ENCODE data around the gene AGK.
"Not testable (repeated sequence)": the region's sequence is repeated elsewhere in the genome, so short reads cannot be mapped to it uniquely, and the experiment has no call there.

The AGK gene

DNA sequence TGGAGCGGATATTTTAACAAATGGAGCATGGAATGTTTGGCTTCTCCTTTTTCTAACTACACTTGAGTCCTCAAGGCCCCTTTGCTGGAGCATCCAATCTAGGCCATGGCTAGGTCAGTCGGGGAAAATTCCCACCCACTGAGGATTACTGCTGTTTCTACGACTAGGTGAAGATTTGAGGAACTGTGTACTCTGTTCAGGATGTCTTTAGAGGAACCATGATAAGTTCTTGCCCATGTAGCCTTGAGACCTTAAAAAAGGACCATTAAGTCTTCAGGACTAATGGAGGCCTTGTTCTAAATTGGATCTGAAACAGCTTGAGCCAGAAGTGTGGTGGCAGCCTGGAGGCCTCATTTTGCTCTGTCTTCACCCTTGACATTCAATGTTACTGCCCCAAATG lies 6.2 kb downstream of the AGK start:
- DNase-seq, result no peak

DNA sequence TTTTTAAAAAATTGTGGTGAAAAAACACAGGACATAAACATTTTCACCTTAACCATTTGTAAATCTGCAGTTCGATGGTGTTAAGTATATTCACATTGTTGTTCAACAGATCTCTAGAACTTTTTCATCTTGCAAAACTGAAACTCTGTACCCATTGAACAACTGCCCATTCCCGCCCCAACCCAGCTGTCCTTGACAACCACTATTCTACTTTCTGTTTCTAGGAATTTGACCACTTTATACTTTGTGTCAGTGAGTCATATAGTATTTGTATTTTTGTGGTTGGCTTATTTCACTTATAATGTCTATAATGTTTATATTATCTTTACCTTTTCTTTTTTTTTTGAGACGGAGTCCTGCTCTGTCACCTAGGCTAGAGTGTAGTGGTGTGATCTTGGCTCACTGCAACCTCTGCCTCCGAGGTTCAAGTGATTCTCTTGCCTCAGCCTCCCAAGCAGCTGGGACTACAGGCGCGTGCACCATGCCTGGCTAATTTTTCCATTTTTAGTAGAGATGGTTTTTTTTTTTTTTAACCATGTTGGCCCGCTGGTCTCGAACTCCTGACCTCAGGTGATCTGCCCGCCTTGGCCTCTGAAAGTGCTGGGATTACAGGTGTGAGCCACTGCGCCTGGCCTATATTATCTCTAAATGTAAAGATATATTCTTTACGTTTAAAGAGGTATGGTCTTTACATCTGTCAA lies 6.8 kb downstream of the AGK start:
- not testable (repeated sequence) for DNase-seq

DNA sequence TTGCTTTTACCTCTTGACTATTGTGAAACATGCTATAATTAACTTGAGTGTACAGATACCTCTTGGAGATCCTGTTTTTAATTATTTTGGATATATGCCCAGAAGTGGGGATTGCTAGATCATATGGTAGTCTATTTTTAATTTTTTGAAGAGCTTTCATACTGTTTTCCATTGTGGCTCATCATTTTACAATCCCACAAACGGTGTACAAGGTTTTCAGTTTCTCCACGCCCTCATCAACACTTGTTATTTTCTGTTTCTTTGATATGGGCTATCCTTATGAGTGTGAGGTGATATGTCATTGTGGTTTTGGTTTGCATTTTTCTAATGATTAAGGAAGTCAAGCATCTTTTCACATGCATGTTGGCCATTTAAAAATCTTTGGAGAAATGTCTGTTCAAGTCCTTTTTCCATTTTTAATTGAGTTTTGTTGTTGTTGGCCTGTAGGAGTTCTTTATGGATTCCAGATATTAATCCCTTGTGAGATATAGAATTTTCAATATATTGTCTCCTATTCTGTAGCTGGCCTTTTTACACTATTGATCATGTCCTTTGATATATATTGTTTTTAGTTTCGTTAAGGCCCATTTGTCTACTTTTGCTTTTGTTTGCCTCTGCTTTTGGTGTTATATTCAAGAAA lies 7.5 kb downstream of the AGK start:
- peak; percentile 99 for DNase-seq

DNA sequence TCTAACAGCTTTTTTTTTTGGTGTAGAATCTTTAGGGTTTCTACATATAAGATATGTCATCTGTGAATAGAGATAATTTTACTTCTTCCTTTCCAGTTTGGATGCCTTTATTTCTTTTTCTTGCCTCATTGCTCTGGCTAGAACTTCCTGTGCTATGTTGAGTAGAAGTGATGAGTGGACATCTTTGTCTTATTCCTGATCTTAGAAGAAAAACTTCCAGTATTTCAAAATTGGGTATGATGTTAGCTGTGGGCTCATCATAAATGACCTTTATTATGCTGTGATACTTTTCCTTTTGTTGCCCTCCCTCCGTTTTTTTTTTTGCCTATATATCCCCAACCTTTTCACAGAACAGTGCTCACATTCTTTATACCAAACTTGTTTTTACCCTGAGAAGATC lies 8.8 kb downstream of the AGK start:
- no peak for DNase-seq

DNA sequence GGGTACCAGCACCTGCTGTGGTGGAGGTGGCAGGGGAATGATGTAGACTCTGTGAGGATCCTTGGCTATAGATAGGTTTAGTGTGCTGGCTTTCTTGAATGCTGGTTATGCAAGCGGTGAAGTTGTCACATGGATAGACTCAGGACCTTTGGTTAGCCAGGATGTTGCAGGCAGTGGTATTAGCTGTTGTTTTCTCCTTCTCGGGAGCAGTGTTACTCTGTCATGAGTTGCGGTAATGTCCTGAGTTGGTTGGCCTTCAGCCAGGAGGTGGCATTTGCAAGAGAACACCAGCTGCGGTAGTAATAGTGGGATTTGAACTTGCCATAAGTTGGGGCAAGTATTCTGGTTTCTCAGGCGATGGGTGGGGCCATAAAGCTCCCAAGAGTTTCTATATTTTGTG lies 10.8 kb downstream of the AGK start:
- DNase-seq, result no peak

DNA sequence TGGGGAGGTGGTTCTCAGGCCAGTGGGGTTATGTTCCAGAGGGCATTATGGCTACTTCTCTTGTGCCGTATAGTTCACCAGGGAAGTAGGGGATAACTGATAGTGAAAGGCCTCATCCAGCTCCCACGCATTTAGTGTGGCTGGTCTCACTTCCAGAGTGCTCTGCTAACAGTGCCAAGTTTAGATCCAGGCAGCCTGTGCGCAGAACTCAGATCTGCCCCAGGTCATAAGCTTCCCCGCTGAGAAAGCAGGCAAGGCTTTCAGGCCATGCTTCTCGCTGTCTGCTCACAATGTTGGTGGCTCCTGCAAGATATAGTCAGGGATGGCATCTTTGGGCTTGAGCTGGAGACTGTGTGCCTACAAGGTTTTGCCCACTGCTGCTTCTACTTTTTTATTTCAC lies 11.3 kb downstream of the AGK start:
- DNase-seq, result no peak

DNA sequence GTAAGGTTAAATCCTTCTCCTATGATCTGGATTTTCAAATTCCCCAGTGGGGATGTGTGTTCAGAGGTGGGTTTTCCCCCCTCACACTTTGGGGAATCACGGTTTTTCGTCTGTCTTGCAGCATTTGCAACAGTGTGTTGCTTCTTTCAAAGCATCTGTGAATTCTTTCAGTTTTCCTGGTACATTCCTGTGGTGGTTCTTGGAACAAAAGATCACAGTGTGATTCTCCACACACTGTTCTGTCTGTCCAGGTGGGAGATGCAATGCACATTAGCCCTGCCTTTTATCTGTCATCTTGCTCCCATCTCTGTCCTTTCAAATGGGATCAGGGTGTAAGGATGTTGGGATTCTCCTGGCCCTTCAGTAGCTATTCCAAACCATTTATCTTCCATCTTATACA lies 11.8 kb downstream of the AGK start:
- DNase-seq, result no peak

DNA sequence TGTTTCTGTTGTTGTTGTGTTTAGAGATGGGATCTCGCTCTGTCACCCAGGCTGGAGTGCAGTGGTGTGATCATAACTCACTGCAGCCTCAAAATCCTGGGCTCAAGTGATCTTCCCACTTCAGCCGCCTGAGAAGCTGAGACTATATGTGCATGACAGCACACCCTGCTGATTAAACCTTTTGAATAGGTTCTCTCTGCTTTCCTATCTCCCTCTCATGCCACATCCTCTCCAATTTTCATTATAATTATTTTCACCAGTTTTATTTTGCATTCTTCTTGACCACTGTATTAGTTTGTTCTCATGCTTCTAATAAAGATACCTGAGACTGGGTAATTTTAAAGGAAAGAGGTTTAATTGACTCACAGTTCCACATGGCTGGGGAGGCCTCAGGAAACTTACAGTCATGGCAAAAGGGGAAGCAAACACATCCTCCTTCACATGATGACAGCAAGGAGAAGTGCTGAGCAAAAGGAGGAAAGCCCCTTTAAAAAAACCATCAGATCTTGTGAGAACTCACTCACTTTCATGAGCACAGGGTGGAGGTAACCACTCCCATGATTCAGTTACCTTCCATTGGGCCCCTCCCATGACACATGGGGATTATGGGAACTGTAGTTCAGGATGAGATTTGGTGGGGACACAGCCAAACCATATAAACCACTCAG lies 12.9 kb downstream of the AGK start:
- no peak for DNase-seq

DNA sequence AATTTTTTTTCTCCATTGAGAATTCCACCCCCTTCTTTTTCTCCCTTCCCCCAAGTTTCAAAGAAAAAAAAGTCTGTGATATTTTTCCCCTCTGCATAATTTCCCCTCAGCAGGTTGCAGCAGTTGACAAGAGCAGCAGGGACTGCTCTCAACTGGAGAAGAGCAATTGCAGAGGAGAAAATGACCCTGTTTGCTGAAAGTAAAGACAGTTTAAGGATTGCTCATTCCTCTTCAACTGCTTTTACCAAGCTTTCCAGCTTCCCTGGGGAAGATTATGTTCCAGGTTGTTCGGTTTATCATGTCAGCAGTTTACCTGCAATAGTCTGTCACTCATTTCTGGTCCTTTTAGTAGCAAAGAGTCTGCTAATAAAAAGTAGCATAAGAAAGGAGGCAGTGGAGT lies 16.2 kb downstream of the AGK start:
- no peak for DNase-seq

DNA sequence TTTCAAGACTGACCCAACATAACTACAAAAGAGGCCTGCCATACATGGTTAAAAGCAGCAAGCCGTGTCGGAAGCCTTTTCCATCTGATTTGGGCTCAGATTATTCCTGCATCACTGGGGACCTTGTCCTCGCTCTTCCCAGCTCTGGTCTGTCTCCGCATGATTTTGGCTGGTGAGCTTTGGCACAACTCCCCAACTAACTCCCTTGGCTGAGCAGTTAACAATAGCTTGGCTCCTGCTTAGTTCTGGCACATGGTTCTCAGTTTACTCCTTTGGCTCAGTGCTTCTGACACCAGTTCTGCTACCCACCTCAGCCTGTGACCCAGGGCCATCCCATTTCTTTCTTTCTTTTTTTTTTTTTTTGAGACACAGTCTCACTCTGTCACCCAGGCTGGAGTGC lies 17.0 kb downstream of the AGK start:
- DNase-seq, result no peak

DNA sequence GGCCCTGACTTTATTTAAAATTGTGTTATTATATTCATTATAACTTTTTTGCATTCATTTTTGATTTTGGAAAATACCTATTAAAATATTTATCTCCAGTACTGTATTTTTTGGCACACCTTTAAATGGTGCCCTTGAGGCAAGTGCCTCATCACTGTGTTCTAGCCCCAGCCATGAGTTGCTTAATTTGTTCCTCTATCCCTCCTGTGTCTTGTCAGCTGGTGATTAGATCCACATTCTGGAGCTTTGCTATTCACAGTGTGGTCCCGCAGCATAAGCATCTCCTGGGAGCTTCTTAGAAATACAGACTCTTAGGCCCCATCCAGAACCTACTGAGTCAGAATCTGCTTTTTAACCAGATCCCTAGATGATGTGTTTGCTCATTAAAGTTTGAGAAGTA lies 19.8 kb downstream of the AGK start:
- no peak for DNase-seq

DNA sequence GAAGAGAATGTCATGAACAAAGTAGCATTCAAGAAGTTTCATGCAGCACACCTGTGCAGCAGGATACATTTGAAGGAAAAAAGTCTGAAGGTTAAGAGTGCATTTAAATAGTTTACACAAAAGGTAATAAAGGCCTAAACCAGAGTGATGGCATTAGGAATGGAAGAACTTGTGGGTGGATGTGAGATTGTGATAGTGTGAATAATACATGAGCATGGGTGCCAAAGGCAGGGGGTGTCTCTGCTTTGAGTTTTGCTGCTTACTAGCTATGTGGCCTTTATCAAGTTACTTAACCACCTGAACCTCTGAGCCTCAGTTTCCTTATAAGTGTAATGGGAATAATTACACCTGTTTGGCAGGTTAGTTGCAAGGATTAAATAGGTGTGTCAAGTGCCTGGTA lies 21.0 kb downstream of the AGK start:
- DNase-seq, result no peak

DNA sequence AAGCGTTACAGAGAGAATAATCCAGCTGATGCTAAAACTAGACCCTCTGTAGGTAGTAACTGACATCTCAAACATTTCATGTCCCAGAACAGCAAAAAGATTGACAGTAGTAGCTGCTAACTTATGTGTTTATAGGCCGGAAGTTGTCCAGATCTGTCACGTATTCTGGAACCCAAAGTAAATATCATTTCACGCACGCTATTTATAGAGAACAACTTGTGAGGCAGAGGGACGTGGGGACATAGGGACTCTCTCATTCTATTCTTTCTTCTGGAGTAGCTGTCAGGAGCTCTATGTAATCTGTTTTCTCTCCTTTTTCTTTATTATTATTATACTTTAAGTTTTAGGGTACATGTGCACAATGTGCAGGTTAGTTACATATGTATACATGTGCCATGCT lies 22.3 kb downstream of the AGK start:
- no peak for DNase-seq

DNA sequence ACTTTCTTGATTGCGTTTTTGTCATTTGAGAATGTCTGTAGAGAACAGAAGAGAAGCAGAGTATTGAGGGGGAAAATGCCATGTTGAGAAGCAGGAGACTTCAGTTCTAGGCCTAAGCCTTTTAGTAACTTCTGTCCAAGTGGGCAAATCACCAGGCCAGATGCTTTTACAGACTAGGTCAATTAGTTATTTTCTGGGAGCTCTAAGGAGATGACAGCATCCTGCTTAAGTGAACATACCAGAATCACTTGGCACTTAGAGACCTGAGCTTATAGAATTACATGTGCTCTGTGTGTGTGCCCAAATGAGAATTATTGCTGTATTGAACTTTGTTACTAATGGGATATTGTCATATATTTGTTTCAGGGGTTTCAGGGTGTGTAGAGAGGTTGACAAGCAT lies 24.0 kb downstream of the AGK start:
- no peak for DNase-seq

DNA sequence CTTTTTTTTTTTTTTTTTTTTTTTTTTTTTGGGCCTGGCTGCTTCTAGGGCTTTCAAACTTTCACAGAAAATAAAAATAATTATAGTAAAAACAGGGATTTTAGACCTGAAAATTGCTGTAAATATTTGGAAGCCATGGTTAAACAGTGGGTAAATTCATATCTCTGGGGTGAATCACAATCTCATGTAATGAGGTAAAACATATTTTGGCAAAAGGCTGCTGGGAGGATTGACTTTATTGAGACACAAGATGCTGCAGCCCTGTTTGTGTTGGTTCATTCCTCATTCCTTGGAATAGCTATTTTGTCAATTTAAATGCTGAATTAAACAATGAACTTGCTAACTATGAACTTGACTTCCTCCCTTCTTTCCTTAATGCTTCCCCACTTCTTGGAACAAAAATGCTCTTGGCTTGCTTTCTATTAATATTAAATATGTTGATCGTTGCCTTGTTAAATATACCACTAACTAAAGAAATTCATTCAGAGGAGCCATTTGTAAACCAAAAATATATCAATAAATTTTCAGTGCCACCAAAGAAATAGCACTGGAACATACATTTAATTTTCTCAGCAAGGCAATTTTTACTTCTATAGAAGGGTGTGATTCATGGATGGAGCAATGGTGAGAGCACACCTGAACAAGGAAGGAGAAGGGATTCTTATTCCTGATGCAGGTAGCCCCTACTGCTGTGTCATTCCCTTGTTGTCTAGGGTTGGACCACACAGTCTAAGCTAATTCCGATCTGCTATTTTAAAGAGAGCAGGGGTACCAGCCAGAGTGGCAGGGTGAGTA lies 24.6 kb downstream of the AGK start:
- no peak for DNase-seq

DNA sequence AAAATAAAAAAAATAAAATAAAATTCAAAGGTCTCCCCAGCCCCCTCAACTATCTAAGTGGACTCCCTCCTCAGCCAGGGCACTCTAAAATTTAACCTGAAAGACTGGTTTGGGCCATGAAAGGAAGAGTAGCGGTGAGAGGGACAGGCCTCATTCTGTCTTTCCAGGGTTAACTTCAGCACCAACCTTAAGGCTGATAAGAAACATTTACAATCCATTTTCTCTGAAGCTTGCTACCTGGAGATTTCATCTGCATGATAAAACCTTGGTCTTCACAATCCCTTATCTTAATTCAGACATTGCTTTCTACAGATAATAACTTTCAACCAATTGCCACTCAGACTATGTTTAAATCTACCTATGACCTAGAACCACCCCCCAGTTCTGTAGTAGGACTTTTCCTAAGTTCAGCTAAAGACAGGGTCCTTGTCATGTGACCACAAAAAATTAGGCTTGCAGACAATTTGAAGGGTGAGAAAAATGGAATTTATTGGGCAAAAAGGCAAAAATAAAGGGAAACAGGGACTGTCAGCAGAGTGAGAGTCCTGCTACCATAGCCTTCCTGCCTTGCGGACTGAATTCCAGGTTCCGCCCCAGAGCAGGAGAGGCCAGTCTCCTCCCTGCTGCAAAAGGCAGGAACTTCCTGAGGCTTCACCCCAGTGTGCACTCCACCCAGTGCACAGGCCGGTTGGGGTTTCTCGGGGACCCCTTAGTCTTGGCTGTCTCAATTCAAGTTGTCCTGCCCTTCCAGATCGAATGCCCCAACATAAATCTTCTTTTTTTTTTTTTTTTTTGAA lies 26.0 kb downstream of the AGK start:
- no peak for DNase-seq

DNA sequence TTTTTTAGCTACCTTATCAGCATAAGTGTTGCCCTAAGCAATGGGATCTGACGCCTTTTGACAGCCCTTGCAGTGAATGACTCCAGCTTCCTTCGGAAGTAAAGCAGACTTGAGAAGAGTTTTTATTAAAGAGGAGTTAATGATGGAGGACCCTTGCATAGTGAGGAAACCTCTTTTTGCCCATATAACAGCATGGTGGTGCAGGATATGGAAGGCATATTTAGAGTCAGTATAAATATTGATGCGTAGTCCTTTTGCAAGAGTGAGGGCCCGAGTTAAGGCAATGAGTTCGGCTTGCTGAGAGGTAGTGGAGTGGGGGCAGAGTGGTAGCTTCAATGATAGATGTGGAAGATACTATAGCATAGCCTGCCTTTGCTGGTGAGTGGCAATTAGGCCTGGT lies 28.7 kb downstream of the AGK start:
- not testable (repeated sequence) for DNase-seq

DNA sequence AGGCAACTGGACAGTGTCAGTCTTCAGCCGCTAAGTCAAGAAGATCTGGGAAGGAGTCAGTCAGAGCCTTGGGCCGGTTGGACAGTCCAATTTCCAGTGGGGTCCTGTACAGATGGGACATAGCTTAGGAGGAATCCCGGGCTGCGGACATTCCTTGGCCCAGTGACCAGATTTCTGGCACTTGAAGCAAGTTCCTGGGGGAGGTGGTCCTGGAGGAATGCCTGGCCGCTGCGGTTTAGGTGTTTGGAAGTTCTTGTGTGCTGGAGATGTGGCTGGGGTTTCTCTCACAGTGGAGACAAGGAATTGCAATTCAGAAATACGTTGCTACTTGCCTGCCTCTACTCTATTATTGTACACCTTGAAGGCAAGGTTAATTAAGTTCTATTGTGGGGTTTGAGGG lies 30.9 kb downstream of the AGK start:
- DNase-seq, result not testable (repeated sequence)

DNA sequence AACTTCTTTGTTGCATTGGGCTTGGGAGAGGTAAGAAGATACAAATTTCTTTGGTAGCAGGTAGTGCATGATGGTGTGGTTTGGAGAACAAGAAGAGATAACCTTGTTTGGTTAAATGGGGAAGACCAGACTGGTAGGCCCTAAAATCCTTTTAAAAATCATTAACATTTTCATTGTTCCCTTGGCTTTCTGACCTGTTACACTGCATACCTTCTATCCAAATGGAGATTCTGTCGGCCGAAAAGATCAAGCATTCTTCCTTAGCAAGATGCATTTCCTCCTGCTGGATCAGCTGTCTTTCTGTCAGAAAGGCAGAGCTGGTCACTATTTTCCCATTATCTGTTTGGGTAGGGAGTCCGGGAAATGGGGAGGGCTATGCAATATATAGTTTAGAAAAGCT lies 33.7 kb downstream of the AGK start:
- DNase-seq, result no peak

DNA sequence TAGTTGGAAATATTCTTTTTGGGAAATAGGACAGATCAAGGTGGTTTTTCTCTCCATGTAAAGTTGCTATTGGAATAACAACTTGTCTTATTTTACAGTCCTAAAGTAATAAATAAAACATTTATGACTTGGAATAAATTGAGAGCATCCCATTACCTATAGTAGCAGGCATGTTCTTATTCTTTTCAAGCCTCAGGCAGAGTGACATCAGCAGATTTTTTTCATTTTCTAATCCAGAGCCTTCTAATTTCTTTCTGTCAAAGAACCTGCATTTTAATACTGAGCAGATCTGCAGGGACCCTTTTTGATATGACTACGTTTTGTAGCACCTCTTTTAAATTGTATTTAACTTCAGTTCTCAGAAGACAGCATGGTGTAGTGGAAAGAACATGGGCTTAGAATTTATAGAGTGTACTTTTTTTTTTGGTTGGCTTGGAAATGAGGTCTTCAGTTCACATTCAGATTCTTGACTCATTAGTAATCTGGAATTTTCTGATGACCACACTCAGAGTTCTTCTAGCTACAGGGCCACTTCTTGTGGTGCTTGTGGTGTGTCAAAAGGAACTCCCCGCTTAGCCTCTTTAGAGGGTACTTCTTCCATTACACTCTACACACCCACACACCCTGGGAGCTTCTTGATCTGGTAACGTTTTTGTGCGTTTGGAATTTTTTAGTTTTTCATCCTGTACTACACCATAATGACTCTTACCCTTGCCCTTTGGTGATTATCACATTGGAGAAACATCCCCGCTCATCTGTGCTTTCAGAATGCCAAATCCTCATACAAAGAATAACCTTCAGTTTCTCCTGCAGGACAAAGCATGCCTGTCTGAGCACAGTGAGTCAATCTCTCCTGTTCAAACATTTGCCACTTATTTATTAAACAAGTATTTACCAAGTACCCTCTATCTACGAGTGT lies 34.6 kb downstream of the AGK start:
- no peak for DNase-seq

DNA sequence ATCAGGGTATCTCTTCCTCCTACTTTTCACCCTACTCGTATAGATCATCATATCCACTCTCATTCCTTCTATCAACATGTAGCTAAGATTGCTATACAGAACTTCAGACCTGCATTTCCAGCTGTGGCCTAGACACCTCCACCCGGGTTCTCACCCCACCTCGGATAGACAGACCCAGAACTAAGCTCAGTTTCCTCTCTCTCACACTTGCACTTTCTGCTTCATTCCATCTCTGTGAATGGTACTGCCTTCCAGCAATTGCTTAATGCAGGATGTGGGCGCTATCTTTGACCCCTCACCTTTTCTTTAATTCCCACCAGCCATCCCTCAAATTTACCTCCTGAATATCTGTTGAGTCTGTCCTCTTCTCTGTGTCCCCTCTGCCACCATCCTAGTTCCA lies 35.7 kb downstream of the AGK start:
- no peak for DNase-seq

DNA sequence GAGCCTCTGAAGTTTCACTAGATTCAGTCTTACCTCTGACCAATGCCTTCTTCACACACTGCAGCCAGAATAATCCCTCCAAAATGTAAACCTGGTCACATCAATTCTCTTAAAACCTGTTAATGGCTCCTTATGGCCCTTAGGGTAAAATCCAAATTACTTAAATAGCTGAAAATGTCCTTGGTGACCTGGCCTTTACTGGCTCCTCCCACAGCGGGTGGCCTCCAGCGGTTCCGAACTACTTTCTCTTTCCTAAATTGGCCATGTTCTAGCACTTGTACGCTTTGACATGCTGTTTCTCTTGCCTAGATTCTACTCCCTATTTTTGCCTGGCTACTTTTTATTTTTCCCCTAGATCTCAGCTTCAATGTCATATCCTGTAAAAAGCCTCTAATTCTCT lies 36.1 kb downstream of the AGK start:
- no peak for DNase-seq

All from NCI-H2081 treated with DMSO at 0.1 percent for 48 hours (cell line).